Measurements from ENCODE around the gene TBC1D22A.

Gene TBC1D22A

DNA sequence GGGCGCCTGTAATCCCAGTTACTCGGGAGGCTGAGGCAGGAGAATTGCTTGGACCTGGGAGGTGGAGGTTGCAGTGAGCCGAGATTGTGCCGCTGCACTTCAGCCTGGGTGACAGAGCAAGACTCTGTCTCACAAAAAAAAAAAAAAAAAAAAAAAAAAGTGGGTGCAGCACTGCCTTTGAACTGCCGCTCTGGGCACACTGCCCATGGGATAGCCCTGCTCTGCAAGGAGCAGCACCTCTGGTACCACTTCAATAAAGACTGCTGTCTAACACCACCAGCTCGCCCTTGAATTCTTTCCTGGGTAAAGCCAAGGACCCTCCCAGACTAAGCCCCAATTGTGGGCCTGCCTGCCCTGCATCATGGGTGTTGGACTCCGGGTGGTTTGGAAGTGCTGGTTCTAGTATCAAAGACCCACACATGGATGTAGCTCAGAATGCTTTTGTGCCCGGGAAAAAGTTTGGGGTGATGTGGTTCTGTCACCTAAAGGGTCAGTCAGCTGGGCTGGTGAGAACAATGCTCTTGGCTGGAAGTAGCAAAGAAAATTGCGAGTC lies 444.3 kb downstream of the TBC1D22A start:
- DNase-seq, result no peak

DNA sequence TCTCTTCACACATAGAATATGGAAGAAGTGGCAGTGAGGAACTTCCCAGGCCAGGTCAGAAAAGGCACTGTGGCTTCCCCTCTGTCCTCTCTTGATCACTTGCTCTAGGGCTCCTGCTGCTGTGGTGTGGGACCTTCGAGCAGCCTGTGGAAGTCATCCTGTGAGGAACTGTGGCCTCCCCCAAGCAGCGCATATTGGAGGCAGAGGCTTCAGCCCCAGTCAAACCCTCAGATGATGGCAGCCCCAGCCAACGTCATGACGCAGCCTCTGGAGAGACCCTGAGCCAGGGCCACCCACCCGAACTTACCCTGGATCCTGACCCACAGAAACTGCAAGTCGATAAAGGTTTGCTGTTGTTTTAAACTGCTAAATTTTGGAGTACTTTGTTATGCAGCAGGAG lies 444.9 kb downstream of the TBC1D22A start:
- no peak for DNase-seq

DNA sequence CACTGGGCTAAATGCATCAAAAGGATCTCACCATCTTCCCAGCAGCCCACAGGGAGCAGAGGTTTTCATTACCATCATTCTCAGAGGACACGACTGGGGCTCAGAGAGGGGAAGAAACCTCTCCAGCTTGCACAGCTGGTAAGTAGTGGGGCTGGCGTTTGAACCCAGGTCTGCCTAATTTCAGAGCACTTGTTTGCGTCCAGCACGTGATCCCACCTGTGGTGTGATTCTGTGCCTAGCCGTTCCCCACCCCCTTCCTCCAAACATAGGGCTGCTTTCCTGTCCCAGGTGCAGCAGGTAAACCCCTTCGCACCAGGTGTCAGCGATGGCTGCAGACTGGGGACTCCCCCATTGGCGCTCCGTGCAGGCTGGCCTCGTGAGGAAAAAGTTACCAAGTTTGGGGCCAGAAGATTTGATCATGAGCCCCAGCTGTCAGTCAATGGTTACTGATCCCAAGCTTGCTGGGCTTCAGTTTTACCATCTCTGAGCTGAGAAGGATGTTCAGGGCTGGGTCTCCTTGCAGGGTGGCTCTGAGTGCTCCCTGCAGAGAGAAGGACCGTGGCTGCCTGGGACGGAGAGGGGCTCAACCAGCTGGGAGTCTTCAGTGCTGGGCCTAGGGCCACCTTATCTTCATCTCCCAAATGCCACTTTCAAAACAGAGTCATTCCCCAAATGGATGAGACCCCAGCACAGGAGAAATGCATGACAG lies 445.6 kb downstream of the TBC1D22A start:
- no peak for DNase-seq

DNA sequence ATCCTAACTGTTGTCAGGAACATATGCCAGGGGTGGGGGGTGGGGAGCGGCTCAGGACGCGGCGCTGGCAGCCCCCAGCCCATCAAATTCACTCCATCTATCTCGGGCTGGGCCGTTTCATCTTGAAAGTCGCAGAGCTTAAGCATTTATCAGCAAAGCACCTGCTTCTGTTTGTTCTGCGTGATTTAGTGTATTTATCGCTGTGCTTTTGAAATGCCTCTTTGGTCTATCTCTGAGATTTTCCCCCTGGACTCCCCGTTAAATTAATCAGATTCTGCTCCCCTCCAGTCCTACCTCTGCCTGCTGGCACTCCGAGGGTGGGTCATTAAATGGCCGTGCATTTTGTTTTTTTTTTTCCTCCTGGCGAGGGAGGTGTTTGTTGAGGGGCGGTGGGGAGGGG lies 446.2 kb downstream of the TBC1D22A start:
- no peak for DNase-seq

DNA sequence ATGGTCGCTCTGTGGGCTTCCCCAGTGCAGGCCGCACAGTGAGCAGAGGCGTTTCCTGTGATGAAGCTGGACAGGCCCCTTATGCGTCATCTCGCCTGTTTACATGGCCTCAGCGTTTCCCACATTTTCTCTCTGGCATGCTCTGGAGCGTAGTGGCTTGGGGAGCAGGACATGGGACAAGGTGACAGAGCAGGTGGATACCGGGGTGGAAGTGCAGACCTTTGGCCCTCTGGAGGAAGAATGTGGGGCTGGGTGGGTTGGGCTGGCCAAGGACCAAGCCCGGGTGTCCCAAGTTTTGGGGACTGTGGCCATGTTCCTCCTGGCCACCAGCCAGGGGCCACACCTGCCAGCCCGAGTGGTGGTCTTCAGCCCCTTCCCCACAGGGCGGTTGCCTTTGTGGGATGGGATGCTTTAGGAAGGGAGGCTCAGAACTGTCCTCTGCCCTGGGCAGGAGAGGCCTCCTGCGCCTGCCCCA lies 446.6 kb downstream of the TBC1D22A start:
- DNase-seq, result no peak

DNA sequence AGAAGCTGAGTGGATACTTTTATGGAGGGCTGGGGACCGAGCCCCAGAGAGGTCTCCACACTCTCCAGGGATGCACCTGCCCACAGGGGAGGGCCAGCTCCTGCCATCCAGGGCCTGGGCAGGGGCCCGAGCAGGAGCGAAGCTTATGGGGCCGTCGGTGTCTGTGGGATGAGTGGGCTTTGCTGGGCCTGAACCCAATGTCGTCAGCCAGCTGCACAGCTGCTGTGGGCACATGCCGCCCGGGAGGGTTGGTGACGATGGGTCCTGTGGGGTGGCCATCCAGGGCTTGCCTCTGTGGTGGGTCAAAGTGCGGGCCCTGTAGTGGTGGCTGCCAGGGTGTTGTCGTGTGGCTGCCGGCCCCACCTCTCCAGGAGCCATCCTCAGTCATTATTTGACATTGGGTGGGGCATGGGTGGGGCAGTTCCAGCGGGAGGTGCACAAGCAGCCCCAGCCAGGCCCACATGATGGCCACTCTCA lies 447.1 kb downstream of the TBC1D22A start:
- no peak for DNase-seq

DNA sequence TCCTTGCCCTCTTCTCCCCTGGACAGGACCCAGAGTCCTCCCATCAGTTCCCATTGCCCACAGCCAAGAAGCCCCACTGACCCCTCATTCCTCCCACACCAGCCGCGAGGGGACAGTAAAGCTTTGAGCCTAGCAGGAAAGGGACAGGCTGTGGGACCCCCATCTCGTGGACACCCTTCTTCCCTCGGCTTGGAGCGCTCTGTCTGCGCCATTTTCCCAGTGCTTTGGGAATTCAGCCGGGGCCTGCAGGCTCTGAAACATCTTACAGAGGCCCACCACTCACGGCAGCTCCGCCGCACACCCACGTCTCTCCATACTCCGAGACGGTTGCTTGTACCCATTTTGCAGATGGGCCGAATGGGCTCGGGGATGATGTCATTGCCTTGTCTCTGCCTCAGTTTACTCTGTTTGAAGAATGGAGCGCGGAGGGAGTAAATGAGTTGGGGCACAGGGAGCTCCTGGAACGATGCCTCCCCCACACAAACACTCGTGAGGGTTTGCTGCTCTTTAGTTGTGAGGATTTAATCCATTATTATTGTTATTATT lies 447.7 kb downstream of the TBC1D22A start:
- no peak for DNase-seq

DNA sequence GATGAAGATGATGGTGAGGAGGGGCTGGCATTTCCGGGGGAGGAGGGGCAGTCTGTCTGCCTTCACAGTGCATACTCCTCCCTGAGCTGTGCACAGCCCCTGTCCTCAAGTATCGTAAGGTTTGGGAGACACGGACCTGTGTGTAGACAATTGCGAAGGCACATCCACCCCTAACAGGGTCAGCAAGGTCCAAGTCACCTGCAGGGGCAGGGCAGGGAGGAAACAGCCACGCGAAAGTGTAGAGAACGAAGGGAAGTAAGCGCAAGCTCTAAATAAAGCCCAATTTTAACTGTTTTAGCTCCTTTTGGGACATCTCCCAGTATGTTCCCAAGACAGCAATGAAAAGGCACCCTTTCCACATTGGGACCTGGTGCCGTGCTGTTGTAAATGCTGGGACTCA lies 448.2 kb downstream of the TBC1D22A start:
- no peak for DNase-seq

DNA sequence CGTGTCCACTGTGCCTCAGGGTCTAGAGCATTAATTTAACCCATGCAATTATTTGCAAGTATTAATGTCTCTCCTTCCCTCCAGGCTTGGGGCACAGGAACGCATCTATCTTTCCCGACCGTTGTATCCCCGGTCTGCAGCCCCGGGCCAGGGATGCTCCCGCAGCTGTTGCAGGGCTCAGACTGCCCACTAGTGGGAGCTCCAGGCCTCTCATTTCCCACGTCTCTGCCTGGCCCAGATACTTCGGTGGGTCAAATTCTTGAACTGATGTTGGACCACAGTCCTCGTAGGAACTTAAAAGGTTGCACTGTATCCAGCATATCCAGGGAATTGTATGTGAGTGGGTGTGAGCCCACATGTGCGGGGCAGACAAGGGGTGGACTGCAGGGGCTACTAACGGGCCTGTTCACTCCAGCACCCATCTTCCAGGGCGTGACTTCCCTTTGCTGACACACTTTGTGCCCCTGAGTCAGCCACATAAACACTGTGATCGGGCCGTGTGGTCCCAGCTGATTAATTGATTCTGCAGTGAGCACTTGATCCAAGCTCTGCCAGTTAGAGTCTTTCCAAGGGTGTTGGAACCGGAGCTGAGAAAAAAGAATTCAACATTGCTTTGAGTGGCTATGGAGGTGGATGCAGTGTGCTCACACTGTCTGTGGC lies 451.3 kb downstream of the TBC1D22A start:
- DNase-seq, result peak in 2 of 51 donors; percentile 10 to 11

DNA sequence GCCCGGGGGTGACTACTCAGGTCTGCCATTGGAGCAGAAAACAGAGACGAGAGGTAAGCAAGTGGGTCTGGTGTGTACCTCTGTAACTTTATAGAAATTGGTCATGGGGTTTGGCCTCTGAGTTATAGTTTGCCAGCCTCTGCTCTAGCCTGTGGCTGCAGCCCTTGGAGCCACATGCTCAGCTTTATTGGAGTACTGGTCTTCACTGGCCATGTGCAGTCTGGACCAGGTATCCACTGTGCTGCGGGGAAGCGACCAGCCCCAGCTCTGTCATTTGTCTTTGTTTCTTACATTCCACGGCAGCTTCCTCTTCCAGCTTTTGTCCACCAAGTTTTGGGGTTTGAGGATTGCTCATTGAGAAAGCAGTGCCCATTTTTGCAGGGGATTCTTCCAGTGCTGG lies 453.4 kb downstream of the TBC1D22A start:
- DNase-seq, result no peak

DNA sequence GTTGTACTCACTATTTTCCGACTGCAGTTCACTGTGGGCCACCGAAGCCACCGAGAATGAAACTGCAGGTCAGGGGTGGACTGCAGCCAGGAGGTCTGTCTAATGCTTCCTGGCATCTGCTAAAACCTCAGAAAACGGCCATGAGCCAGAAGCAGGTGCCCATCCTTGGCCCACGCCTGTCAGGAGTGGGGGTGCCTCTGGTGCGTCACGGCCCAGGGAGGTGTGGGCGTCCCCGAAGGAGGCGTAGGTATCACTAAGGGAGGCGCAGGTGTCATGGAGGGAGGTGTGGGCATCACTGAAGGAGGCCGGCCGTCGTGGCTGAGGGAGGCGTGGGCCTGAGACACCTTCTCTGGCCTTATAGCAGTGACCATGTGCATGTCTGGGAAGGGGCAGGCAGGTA lies 456.2 kb downstream of the TBC1D22A start:
- DNase-seq, result no peak

DNA sequence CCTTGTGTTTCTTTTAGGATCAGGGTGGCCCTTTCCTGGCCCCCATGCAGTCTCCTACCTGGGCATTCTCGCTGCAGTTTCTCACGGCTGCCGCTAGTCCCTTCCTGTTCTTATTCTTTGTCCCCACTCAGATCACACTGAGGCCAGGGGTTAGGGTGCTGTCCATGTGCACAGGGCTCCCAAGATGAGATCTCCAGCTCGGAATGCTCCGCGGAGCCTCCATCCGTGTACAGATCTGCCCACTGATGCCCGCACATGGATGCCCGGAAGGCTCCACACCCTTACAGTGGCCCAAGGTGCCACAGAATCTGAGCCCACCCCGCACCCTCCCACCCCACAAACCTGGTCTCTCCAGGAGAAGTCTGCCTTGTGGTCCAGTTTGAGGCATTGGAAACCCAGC lies 457.3 kb downstream of the TBC1D22A start:
- DNase-seq, result no peak

DNA sequence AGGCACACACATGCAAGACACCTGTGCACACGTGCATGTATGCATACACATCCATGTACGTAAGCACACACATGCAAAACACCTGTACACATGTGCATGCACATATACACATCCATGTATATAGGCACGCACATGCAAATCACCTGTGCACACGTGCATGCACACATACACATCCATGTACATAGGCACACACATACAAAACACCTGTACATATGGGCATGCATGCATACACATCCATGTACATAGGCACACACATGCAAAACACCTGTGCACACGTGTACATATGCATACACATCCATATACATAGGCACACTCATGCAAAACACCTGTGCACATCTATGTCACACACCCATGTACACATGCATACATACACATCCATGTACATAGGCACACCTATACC lies 458.3 kb downstream of the TBC1D22A start:
- no peak for DNase-seq

DNA sequence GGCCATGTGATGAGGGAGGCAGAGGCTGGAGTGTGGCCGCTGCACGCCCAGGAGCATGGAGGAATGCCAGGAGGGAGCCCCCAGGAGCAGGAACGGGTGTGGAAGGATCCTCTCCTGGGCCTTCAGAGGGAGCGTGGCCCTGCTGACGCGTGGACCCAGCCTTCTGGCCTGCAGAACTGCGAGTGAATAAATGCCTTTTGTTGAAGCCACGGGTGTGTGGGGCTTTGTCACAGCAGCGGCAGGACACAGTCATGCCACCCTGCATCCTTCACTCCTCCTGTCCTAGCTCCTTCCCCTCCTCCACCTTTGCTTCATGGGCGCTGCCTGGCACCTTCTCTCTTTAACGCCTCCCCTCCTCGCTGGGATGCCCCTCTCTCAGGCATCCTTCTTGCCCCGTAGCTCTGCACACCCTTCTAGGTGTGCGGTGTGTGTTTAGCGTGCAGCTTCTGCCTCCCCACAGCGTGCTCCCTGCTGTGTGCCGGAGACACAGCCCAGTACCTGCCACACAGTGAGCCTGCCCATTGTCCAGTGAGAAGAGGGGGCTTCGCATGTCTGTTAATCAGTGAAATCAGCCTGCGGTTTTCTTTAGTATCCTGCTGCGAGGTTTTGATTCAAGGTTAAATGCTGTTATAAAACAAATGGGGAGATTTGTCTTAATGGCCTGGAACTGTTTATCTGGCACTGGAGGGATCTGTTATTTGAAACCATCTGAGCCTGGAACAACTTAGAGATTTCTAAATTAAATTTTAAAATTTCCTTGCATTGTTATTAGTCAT lies 459.6 kb downstream of the TBC1D22A start:
- DNase-seq, result peak in 6 of 51 donors; percentile 10 to 42 (median 22)

All from hypothalamus (tissue), 51 donors.